DMS 273 (cell line): ENCODE data around the gene OFD1.

Source experiments
- DNase-seq: peaks from one replicate; lab custom pipeline; 2025; ENCODE audit not compliant: unreplicated experiment; lab: John Stamatoyannopoulos, UW

Gene OFD1

GRCh38 chrX:13734278-13735172 is at the start of gene OFD1, which contains the start of gene TRAPPC2:
TSS of gene OFD1 (plus strand) at chrX:13734748. CDS start at chrX:13735072, 324 bp downstream.
TSS of gene TRAPPC2 (minus strand) at chrX:13734620. CDS start at chrX:13719963, 14,657 bp downstream.
- DNase-seq, result peak; percentile 97

- DNase-seq, result no peak
Measured at GRCh38 chrX:13685126-13685763, 49.3 kb upstream of the OFD1 start.

- no peak for DNase-seq
Measured at GRCh38 chrX:13687203-13687602, 47.3 kb upstream of the OFD1 start.

- DNase-seq, result peak; percentile 28
Measured at GRCh38 chrX:13688384-13688957, 46.1 kb upstream of the OFD1 start.

- peak; percentile 89 for DNase-seq
Measured at GRCh38 chrX:13688958-13689740, 45.4 kb upstream of the OFD1 start, which contains the start of gene RAB9A. TSS of gene RAB9A (plus strand) at chrX:13689128. CDS start at chrX:13708747, 19,619 bp downstream.

GRCh38 chrX:13689741-13690211 is 44.8 kb upstream of the OFD1 start:
- DNase-seq, result no peak

- peak; percentile 7 for DNase-seq
Measured at GRCh38 chrX:13690836-13691235, 43.7 kb upstream of the OFD1 start.

GRCh38 chrX:13691841-13692371 is 42.6 kb upstream of the OFD1 start:
- peak; percentile 19 for DNase-seq

- DNase-seq, result no peak
Measured at GRCh38 chrX:13692771-13693231, 41.7 kb upstream of the OFD1 start.

- no peak for DNase-seq
Measured at GRCh38 chrX:13693341-13693961, 41.1 kb upstream of the OFD1 start.

- DNase-seq, result no peak
Measured at GRCh38 chrX:13694359-13694758, 40.2 kb upstream of the OFD1 start.

GRCh38 chrX:13694983-13695382 is 39.6 kb upstream of the OFD1 start:
- no peak for DNase-seq

GRCh38 chrX:13695601-13696115 is 38.9 kb upstream of the OFD1 start:
- no peak for DNase-seq

- DNase-seq, result no peak
Measured at GRCh38 chrX:13697455-13697854, 37.1 kb upstream of the OFD1 start.

- no peak for DNase-seq
Measured at GRCh38 chrX:13697976-13698375, 36.6 kb upstream of the OFD1 start.

GRCh38 chrX:13698432-13698831 is 36.1 kb upstream of the OFD1 start:
- no peak for DNase-seq

GRCh38 chrX:13699183-13699826 is 35.2 kb upstream of the OFD1 start:
- DNase-seq, result no peak

GRCh38 chrX:13700380-13700779 is 34.2 kb upstream of the OFD1 start:
- no peak for DNase-seq

GRCh38 chrX:13702111-13702789 is 32.3 kb upstream of the OFD1 start:
- DNase-seq, result no peak
